Measurements from ENCODE around the gene MYO18A.

- TF ChIP-seq CTCF (conservative IDR thresholded peaks at IDR 0.05; ENCODE audit: low read depth, low read length) = no peak
- TF ChIP-seq MXI1 (IDR thresholded peaks at IDR 0.05; ENCODE audit: borderline replicate concordance, low read depth, low read length) = no peak
- no peak for TF ChIP-seq ELK1 (IDR thresholded peaks at IDR 0.05; ENCODE audit: borderline replicate concordance, low read depth, low read length)
- no peak for TF ChIP-seq POLR2A (IDR thresholded peaks at IDR 0.05; ENCODE audit: low read depth, low read length)
- TF ChIP-seq NFE2L2 (IDR thresholded peaks at IDR 0.05; ENCODE audit: low read depth, low read length) = no peak
Observed at GRCh38 chr17:29078183-29079045, 101.8 kb downstream of the MYO18A start.

Data from IMR-90 (cell line).